ENCODE data around the gene AVPR2. TPM values are rescaled to one million over a fixed set of nuclear protein-coding genes. Genes with fewer than 3 reads are reported as not detected.

The AVPR2 gene
- total RNA-seq, 2 donors from 2014 or later, result not detected

- no peak for DNase-seq (ENCODE audit: low spot score)
Observed at GRCh38 chrX:153947009-153947769, 42.7 kb downstream of the AVPR2 start.

GRCh38 chrX:153948002-153948466 lies 43.6 kb downstream of the AVPR2 start:
- peaks cover 12% of the 10 kb centered on the region for H3K36me3 ChIP-seq
- no peak overlapping the region for H3K27ac ChIP-seq
- TF ChIP-seq CTCF (IDR thresholded peaks at IDR 0.05), result no peak
- peaks cover 0 to 12% of the 10 kb centered on the region in 2 donors for H3K4me1 ChIP-seq (ENCODE audit: control insufficient read depth in 1 of 2, low read depth in 2 of 2)
- no peak overlapping the region for H3K4me3 ChIP-seq
- ATAC-seq (ENCODE audit: insufficient number of reproducible peaks, low FRiP score, low read depth) (no peak), DNase-seq (ENCODE audit: low spot score) (no peak)
- H3K9me3 ChIP-seq, result no peaks in the 10 kb centered on the region
- H3K27me3 ChIP-seq (replicated peaks; ENCODE audit: insufficient read depth), result no peaks in the 10 kb centered on the region

More at GRCh38 chrX:153947009-153947769, 42.7 kb downstream of the AVPR2 start:
- Histone ChIP-seq H3K36me3 (peaks cover 12% of the 10 kb centered on the region), H3K27me3 (replicated peaks; ENCODE audit: insufficient read depth) (no peaks in the 10 kb centered on the region), H3K4me3 (no peak overlapping the region), H3K27ac (no peak overlapping the region), H3K4me1 (ENCODE audit: control insufficient read depth in 1 of 2, low read depth in 2 of 2) (peaks cover 0 to 4% of the 10 kb centered on the region in 2 donors), H3K9me3 (no peaks in the 10 kb centered on the region)
- no peak for ATAC-seq (ENCODE audit: insufficient number of reproducible peaks, low FRiP score, low read depth)
- TF ChIP-seq CTCF (IDR thresholded peaks at IDR 0.05), result peak; percentile 67

GRCh38 chrX:153948847-153949805 lies 44.7 kb downstream of the AVPR2 start:
- H3K36me3 ChIP-seq, result peaks cover 12% of the 10 kb centered on the region

GRCh38 chrX:153950127-153950526 lies 45.7 kb downstream of the AVPR2 start:
- H3K4me1 ChIP-seq (ENCODE audit: control insufficient read depth in 1 of 2, low read depth in 2 of 2), result peaks cover 0 to 15% of the 10 kb centered on the region in 2 donors
- DNase-seq (ENCODE audit: low spot score) (no peak), ATAC-seq (ENCODE audit: insufficient number of reproducible peaks, low FRiP score, low read depth) (no peak)
- H3K27me3 ChIP-seq (replicated peaks; ENCODE audit: insufficient read depth), result no peaks in the 10 kb centered on the region
- no peak for TF ChIP-seq CTCF (IDR thresholded peaks at IDR 0.05)
- no peak overlapping the region for H3K27ac ChIP-seq
- no peaks in the 10 kb centered on the region for H3K9me3 ChIP-seq
- H3K4me3 ChIP-seq, result no peak overlapping the region
- H3K36me3 ChIP-seq, result peaks cover 12% of the 10 kb centered on the region

More at GRCh38 chrX:153948847-153949805, 44.7 kb downstream of the AVPR2 start:
- DNase-seq (ENCODE audit: low spot score), result no peak
- TF ChIP-seq CTCF (IDR thresholded peaks at IDR 0.05), result no peak
- Histone ChIP-seq H3K4me3 (no peak overlapping the region), H3K27ac (no peak overlapping the region), H3K4me1 (ENCODE audit: control insufficient read depth in 1 of 2, low read depth in 2 of 2) (peaks cover 0 to 15% of the 10 kb centered on the region in 2 donors), H3K9me3 (no peaks in the 10 kb centered on the region), H3K27me3 (replicated peaks; ENCODE audit: insufficient read depth) (no peaks in the 10 kb centered on the region)
- ATAC-seq (ENCODE audit: insufficient number of reproducible peaks, low FRiP score, low read depth), result no peak

All from thoracic aorta (tissue), 2 donors.